ENCODE data around the gene ALAD. TPM values are rescaled to one million over a fixed set of nuclear protein-coding genes. Genes with fewer than 3 reads are reported as not detected.

The ALAD gene
- total and polyA plus RNA-seq, 2 of the 13 experiments (the other 11 are each of a cell fraction or from before 2014, with no cell fraction given), result 21.8 to 30.1 TPM

GRCh38 chr9:113395000-113395861 is 5.9 kb downstream of the ALAD start (continued):
- no peak for TF ChIP-seq ZBTB2 (CRISPR knock-in tag; IDR thresholded peaks at IDR 0.05; ENCODE audit: low read depth)
- peak; percentile 90 for TF ChIP-seq NCOA2 (CRISPR knock-in tag; IDR thresholded peaks at IDR 0.05)
- TF ChIP-seq ZBTB7B (CRISPR knock-in tag; IDR thresholded peaks at IDR 0.05), result peak; percentile 67; the same call in 1 of the 2 replicates
- peak; percentile 72; the same call in 1 of the 2 replicates for TF ChIP-seq TGIF2 (CRISPR knock-in tag; IDR thresholded peaks at IDR 0.05)
- peak; percentile 74; the same call in 1 of the 2 replicates for TF ChIP-seq GFI1 (CRISPR knock-in tag; IDR thresholded peaks at IDR 0.05; ENCODE audit: borderline replicate concordance)
- no peak for TF ChIP-seq LBX2 (CRISPR knock-in tag; IDR thresholded peaks at IDR 0.05; ENCODE audit: borderline replicate concordance)
- TF ChIP-seq ZNF781 (CRISPR knock-in tag; IDR thresholded peaks at IDR 0.05; ENCODE audit: borderline replicate concordance, not compliant biosample characterization), result peak; percentile 24
- TF ChIP-seq NR2C2 (CRISPR knock-in tag; IDR thresholded peaks at IDR 0.05; ENCODE audit: borderline replicate concordance), result peak; percentile 69; the same call in 1 of the 2 replicates
- TF ChIP-seq KDM4B (CRISPR knock-in tag; IDR thresholded peaks at IDR 0.05), result peak; percentile 9; the same call in 1 of the 2 replicates
- 0 out of 2 replicates have a peak, but pooled peaks have one; percentile 17 for TF ChIP-seq THYN1 (CRISPR knock-in tag; IDR thresholded peaks at IDR 0.05; ENCODE audit: borderline replicate concordance, low read depth)
- peak; percentile 77 for TF ChIP-seq ARNTL (CRISPR knock-in tag; IDR thresholded peaks at IDR 0.05)
- no peak for TF ChIP-seq ZKSCAN5 (CRISPR knock-in tag; IDR thresholded peaks at IDR 0.05)
- TF ChIP-seq MTA1 (CRISPR knock-in tag; IDR thresholded peaks at IDR 0.05; ENCODE audit: borderline replicate concordance), result 0 out of 2 replicates have a peak, but pooled peaks have one; percentile 19
- no peak for TF ChIP-seq ZBTB38 (CRISPR knock-in tag; IDR thresholded peaks at IDR 0.05)
- no peak for TF ChIP-seq ZNF138 (CRISPR knock-in tag; IDR thresholded peaks at IDR 0.05; ENCODE audit: low read depth)
- peak; percentile 68 for TF ChIP-seq IRF2 (CRISPR knock-in tag; IDR thresholded peaks at IDR 0.05)
- TF ChIP-seq ZNF34 (CRISPR knock-in tag; IDR thresholded peaks at IDR 0.05; ENCODE audit: borderline replicate concordance), result peak; percentile 69; the same call in 1 of the 2 replicates
- TF ChIP-seq NR0B2 (CRISPR knock-in tag; IDR thresholded peaks at IDR 0.05), result no peak
- peak; percentile 87; the same call in 1 of the 2 replicates for TF ChIP-seq FOXO1 (CRISPR knock-in tag; IDR thresholded peaks at IDR 0.05)
- peak; percentile 26; the same call in 1 of the 2 replicates for TF ChIP-seq ZNF629 (CRISPR knock-in tag; conservative IDR thresholded peaks at IDR 0.05)
- TF ChIP-seq HNF4A (CRISPR knock-in tag; IDR thresholded peaks at IDR 0.05), result peak; percentile 98
- peak; percentile 94; the same call in 1 of the 2 replicates for TF ChIP-seq RCOR2 (CRISPR knock-in tag; IDR thresholded peaks at IDR 0.05)
- no peak for TF ChIP-seq MBNL3 (CRISPR knock-in tag; conservative IDR thresholded peaks at IDR 0.05)
- TF ChIP-seq ATM (IDR thresholded peaks at IDR 0.05; ENCODE audit: borderline replicate concordance), result no peak
- TF ChIP-seq ZNF614 (CRISPR knock-in tag; IDR thresholded peaks at IDR 0.05; ENCODE audit: borderline replicate concordance), result peak; percentile 79; the same call in 1 of the 2 replicates
- TF ChIP-seq GMEB1 (CRISPR knock-in tag; IDR thresholded peaks at IDR 0.05; ENCODE audit: borderline replicate concordance), result peak; percentile 19; the same call in 1 of the 2 replicates

Data from HepG2 (cell line).